Right ventricle myocardium inferior (tissue), 1 donor: Measurements from ENCODE around the gene WSCD1. TPM values are rescaled to one million over a fixed set of nuclear protein-coding genes. Genes with fewer than 3 reads are reported as not detected.

Experiments used
- ATAC-seq: fragments of 200-7000 bp; cut with Tn5 transposase; one replicate; pipeline ENCODE4 v1.9.1; 2020; ENCODE audit warnings: mild to moderate bottlenecking, moderate library complexity
- DNase-seq: peaks from one replicate; pipeline ENCODE4 v3.0.0; 2021; ENCODE audit errors: missing footprints
- intact Hi-C: fragments of 100-400 bp; cut with DNase I; formaldehyde crosslinking; loops from one replicate; pipeline ENCODE4 v1.11.0; 2022
- total RNA-seq: library from RNA; stranded (reverse); fragmentation: NEBNext Ultra II Directional; extraction: Animal tissue kit (Norgen Biotek cat#: 25700); gene quantifications from one replicate; pipeline ENCODE4 v1.2.1, GENCODE V29; 2021
- donor health status: DM: no; HTN: yes; CAD: no; lungs with severe emphysema.

WSCD1 gene
- total RNA-seq, 1 donor from 2014 or later = 10.6 TPM

DNA sequence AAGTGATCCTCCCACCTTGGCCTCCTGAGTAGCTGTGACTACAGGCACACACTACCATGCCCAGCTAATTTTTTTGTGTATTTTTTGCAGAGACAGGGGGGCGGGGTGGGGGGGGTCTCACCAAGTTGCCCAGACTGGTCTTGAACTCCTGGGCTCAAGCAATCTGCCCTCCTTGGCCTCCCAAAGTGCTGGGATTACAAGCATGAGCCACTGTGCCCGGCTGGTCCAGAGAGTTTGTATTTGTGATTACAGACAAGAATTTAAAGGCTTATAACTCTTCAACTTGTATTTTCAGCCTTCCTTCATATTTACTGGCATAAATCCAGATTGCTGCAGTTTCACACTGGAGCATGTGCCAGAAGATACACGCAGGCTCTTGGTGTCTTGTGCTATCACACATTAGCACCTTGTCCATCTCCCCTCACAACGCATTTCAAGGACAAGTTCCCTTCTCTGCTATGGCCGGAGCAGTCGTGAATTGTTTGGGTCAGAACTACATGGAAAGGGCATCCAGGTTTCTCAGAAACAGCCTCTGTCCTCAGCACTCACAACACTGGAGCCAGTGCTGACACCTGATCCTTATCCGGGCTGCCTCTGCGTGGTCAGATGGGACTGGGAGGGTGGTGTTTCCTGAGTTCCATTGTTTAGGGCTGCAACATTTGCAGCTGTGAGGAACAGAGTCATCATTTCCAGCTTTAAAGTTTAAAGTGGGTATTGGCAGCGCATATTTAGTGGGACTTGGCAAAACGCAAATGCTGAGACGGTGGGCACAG lies 28.1 kb downstream of the WSCD1 start:
- no peak for DNase-seq
- peak; percentile 31 for ATAC-seq
- intact Hi-C loops = no loop called here

- DNase-seq = no peak
- intact Hi-C loops = no loop called here
- no peak for ATAC-seq
Observed at GRCh38 chr17:6098823-6099180, 28.6 kb downstream of the WSCD1 start.

DNA sequence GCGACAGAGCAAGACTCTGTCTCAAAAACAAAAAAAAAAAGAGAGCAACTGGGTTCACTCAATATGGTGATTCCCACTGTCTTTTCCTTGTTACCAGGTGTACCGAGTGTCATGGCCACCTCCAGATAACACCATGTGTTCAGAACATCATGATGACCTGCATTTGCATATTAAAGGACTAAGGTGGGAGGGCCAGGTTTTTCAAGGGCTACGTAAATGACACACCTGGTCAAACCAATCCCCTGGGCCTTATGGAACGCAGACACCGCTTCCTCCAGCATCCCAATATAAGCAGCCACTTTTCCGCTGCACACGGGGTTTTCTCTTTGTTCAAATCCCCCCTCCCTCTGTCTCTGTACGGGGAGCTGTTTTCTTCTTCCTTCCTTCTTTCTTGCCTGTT lies 29.3 kb downstream of the WSCD1 start:
- DNase-seq (no peak), ATAC-seq (no peak)
- intact Hi-C loops = no loop called here

- ATAC-seq = no peak
- intact Hi-C loops = no loop called here
- no peak for DNase-seq
Observed at GRCh38 chr17:6100146-6100545, 30.0 kb downstream of the WSCD1 start.

DNA sequence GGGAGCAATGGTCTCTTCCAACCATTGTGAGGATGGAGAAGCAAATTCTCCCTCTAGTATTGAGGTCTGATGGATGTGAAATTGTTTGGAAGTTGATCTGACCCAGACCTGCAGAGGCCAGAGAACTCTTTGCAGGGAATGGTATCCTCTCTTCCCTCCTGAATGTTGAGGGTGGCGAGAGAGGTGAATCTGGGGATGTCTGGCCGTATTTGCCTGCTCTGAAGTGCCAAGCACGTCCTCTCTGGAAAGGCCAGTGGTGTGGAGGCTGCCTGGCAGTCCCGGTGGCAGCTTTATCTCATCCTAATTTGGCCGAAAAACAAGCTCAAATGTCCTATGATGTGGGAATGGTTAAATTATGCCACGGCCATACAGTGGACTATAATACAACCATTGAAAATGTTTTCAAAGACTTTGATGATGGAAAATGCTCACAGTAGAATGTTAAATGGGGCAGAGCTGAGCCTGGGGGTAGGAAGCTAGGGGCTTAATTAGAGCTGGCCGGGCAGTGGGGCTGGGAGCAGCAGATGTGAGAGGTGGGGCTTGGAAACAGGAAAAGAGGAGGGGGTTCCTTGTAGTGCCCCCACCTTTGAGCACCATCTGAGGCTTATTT lies 30.8 kb downstream of the WSCD1 start:
- no peak for ATAC-seq
- no peak for DNase-seq
- intact Hi-C loops = no loop called here

DNA sequence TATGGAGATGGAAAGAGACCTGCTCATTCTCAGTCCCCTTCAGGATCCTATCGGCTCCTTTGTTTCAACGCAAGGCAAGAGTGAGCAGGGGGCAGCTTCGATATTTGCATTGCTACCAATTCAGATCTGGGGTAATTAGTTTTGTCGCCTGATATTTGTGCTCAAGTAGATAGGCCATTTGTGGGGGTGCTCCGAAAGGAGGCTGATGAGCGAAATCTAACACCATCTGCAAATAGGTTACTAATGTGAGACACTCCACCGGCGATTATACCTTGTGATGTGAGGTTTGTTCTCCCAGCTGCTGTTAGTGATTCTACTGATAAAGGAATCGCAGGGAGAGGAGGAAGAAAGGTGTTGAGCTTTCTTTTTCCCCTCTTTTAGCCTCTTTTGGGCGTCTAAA lies 31.5 kb downstream of the WSCD1 start:
- no peak for DNase-seq
- intact Hi-C loops = no loop called here
- no peak for ATAC-seq

- no peak for ATAC-seq
- intact Hi-C loops = no loop called here
- DNase-seq = no peak
Observed at GRCh38 chr17:6102615-6103014, 32.4 kb downstream of the WSCD1 start.

DNA sequence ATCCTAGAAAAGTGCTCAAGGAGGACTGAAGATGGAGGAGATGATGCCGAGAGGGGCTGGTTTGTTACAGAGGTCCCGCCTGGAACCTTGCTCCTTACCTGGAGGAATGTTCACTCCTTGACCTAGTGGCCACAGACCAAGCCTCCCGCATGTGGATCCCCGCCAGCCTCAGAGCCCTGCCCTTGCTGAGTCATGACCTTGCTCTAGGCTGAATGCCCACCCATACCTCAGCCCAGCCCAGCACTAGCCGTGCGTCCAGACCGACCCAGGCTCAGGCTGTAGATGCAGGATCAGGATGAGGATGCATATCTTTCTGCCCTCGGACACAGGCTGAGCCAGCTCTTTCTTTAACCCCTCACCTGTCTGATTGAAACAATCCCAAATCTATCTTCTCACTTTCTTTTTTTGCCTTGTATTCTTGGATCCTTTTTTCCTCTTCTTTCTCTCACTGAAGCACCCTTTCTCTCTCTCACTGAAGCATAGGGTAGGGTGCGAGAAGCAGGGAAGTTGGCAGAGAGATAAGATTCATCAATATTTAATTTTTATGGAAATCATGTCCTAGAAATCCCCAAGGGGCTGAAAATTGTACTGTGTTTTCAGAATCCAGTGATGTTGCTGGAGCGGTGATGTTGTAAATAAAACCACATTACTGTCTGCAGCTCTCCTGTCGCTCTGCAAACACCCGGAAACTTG lies 34.9 kb downstream of the WSCD1 start:
- no peak for ATAC-seq
- intact Hi-C loops = no loop called here
- no peak for DNase-seq

GRCh38 chr17:6105649-6106007 lies 35.4 kb downstream of the WSCD1 start:
- DNase-seq (no peak), ATAC-seq (no peak)
- intact Hi-C loops = no loop called here

GRCh38 chr17:6106212-6106611 lies 36.0 kb downstream of the WSCD1 start:
- DNase-seq = no peak
- ATAC-seq = no peak
- intact Hi-C loops = no loop called here

DNA sequence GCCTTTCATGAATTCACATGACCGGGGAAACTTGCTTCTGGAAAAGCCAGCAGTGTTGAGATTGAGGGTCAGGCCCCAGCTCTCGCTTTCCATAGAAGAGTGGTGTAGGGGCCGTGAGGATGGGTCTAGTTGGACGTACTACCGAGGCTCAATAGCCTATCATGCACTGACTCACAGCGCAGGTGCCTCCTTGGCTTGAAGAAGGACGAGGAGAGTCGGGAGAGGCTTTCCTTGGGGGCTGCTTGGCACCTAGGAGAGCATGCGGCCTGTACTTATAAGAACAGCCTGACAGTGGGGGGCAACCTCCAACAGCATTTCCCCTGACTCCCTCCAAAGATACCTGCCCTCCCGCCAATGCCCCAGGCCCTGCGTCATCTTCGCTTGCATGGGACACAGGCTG lies 37.6 kb downstream of the WSCD1 start:
- ATAC-seq (no peak), DNase-seq (no peak)
- intact Hi-C loops = no loop called here

- intact Hi-C loops = no loop called here
- no peak for ATAC-seq
- no peak for DNase-seq
Observed at GRCh38 chr17:6108382-6108781, 38.2 kb downstream of the WSCD1 start.

GRCh38 chr17:6108987-6109386 lies 38.8 kb downstream of the WSCD1 start:
- intact Hi-C loops = no loop called here
- DNase-seq (no peak), ATAC-seq (no peak)

- no peak for DNase-seq
- intact Hi-C loops = no loop called here
- no peak for ATAC-seq
Observed at GRCh38 chr17:6109536-6109935, 39.4 kb downstream of the WSCD1 start.

DNA sequence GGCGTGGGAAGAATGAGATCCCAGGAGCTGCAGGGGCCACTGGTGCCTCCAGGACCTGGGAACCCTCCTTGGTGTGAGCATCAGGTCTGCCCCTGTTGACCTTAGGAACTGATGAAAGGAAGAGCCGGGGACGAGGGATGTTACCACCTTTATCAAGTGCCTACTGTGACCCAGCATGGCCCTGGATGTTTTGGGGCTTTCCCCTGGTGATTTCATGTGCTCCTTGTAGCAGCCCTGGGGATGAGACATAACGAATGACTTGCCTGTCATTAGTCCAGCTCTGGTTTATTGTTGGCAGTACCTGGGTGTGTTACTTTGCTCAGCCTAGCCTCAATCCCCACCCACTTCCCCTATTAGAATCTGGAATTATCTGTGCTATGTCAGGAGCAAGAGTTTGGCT lies 39.9 kb downstream of the WSCD1 start:
- intact Hi-C loops = no loop called here

GRCh38 chr17:6110592-6110991 lies 40.4 kb downstream of the WSCD1 start:
- DNase-seq (no peak), ATAC-seq (no peak)
- intact Hi-C loops = no loop called here

More for the DNA sequence above, 39.9 kb downstream of the WSCD1 start:
- ATAC-seq (no peak), DNase-seq (no peak)

- ATAC-seq = no peak
- no peak for DNase-seq
Observed at GRCh38 chr17:6120351-6120750, 50.2 kb downstream of the WSCD1 start.

DNA sequence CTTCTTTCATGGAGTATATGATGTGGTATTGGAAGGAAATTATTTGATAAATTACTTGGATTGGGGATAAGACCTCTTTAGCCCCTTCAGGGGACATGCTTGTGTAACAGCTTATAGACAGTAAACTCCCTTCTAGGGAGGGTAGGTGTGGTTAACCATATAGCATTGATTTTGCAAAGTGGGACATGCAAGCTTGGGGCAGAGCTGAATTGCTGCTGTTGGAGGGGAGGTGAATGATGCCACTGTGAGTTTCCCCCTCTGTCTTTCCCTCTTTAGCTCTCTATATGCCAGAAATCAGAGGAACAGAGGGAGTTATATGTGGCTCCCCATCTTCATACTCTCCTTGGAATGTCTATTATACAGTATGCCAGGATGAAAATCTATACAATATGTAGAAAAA lies 54.7 kb downstream of the WSCD1 start:
- ATAC-seq (no peak), DNase-seq (no peak)
- intact Hi-C loops = no loop called here

More at GRCh38 chr17:6120351-6120750, 50.2 kb downstream of the WSCD1 start:
- intact Hi-C loops = no loop called here

DNA sequence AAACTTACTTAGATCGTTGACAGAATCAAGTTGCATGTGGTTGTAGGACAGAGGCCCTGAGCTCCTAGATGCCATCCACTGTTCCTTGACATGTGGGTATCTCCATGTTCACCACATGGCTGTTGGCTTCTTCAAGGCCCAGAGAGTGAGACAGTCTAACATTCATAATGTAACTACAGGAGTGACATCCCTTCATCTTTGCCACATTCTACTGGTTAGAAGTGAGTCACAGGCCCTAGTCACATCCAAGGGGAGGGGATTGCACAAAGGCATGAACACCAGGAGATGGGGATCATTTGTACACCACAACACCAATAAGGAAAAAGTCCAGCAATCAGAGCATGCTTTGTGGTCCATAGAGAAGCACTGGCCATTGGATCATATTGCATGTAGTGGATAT lies 56.6 kb downstream of the WSCD1 start:
- intact Hi-C loops = no loop called here
- DNase-seq = no peak
- no peak for ATAC-seq

GRCh38 chr17:6134721-6135120 lies 64.5 kb downstream of the WSCD1 start:
- DNase-seq (no peak), ATAC-seq (no peak)
- intact Hi-C loops = no loop called here
